B cell (primary cell): Measurements from ENCODE around the gene C1orf116. TPM values are rescaled to one million over a fixed set of nuclear protein-coding genes. Genes with fewer than 3 reads are reported as not detected.

Source experiments
- ATAC-seq: fragments of 200-7000 bp; cut with Tn5 transposase; one replicate; pipeline ENCODE4 v1.10.0; 2021; ENCODE audit warnings: low read depth, mild to moderate bottlenecking, moderate number of reproducible peaks, moderate library complexity
- CTCF ChIA-PET: fragments of 350-600 bp; sonication (Branson Sonifier 250); formaldehyde crosslinking; loops from one replicate; lab custom pipeline; 2021; ENCODE audit warnings: antibody characterized with exemption, inconsistent platforms; lab: Charles Lee
- POLR2A ChIA-PET: fragments of 350-600 bp; sonication (Branson Sonifier 250); formaldehyde crosslinking; loops from one replicate; lab custom pipeline; 2021; ENCODE audit warnings: antibody characterized with exemption; lab: Charles Lee
- DNase-seq: peaks from one replicate; pipeline ENCODE4 v3.0.0; 2013
- H2AFZ ChIP-seq: 2 replicates; pipeline ENCODE4 v1.6.1; 2012; ENCODE audit warnings: mild to moderate bottlenecking, low read depth, low read length; ENCODE audit not compliant: insufficient read depth, poor library complexity, severe bottlenecking
- H3K27ac ChIP-seq, 2 donors: 1 replicate in 1 of 2; 2 replicates in 1 of 2; pipeline ENCODE4 v1.5.1; 2012 to 2013; ENCODE audit warnings: low read length in 2 of 2, mild to moderate bottlenecking in 2 of 2, moderate library complexity in 1 of 2
- H3K27me3 ChIP-seq, 4 experiments: fragments of 200-600 bp in 1 of 4; sonication (generic) in 1 of 4; replicated peaks in 1 of 4; 1 replicate in 2 of 4; 2 replicates in 2 of 4; pipeline versions ENCODE4 v1.6.1 to v1.7.0; 2013 to 2016; ENCODE audit warnings: low read length in 3 of 4, mild to moderate bottlenecking in 2 of 4, mixed read lengths in 1 of 4, moderate library complexity in 1 of 4; ENCODE audit not compliant: insufficient read depth in 4 of 4, control insufficient read depth in 3 of 4; ENCODE audit errors: control extremely low read depth in 1 of 4
- H3K36me3 ChIP-seq, 2 experiments: replicated peaks in 1 of 2; 1 replicate in 1 of 2; 2 replicates in 1 of 2; pipeline versions ENCODE4 v1.6.1 to v1.7.1; 2013; ENCODE audit warnings: low read length in 1 of 2; ENCODE audit not compliant: insufficient read depth in 2 of 2, control insufficient read depth in 1 of 2; ENCODE audit errors: control extremely low read depth in 1 of 2, extremely low read depth in 1 of 2
- H3K4me1 ChIP-seq, 2 donors: fragments of 200-600 bp in 1 of 2; sonication (generic) in 1 of 2; 1 replicate in 1 of 2; 2 replicates in 1 of 2; pipeline versions ENCODE4 v1.5.1 to v1.6.1; 2013 to 2017; ENCODE audit warnings: low read length in 2 of 2; ENCODE audit not compliant: control insufficient read depth in 2 of 2, insufficient read depth in 2 of 2
- H3K4me2 ChIP-seq: replicated peaks from 2 replicates; pipeline ENCODE3; 2012; ENCODE audit warnings: mild to moderate bottlenecking, low read depth, low read length; ENCODE audit not compliant: poor library complexity, severe bottlenecking
- H3K4me3 ChIP-seq, 5 experiments: fragments of 200-600 bp in 1 of 5; sonication (generic) in 1 of 5; 1 replicate in 3 of 5; 2 replicates in 2 of 5; pipeline versions ENCODE4 v1.5.1 to v1.7.0; 2011 to 2016; ENCODE audit warnings: low read length in 4 of 5, mild to moderate bottlenecking in 4 of 5, low read depth in 2 of 5, control low read depth in 1 of 5, moderate library complexity in 1 of 5; ENCODE audit not compliant: insufficient read depth in 1 of 5; ENCODE audit errors: control extremely low read depth in 1 of 5, extremely low read depth in 1 of 5
- H3K79me2 ChIP-seq: fragments of 200-600 bp; sonication (generic); one replicate; pipeline ENCODE4 v1.6.0; 2016; ENCODE audit warnings: low read length; ENCODE audit not compliant: control insufficient read depth, insufficient read depth
- H3K9ac ChIP-seq: fragments of 200-600 bp; sonication (generic); 2 replicates; pipeline ENCODE4 v1.6.1; 2017; ENCODE audit warnings: mild to moderate bottlenecking, low read length, moderate library complexity
- H3K9me3 ChIP-seq, 3 donors: one replicate each; pipeline versions ENCODE4 v1.6.1 to v1.7.1; 2013; ENCODE audit warnings: low read length in 2 of 3; ENCODE audit not compliant: control insufficient read depth in 2 of 3, insufficient read depth in 1 of 3; ENCODE audit errors: control extremely low read depth in 1 of 3
- H4K20me1 ChIP-seq: 2 replicates; pipeline ENCODE4 v1.6.0; 2012; ENCODE audit warnings: mild to moderate bottlenecking, low read length; ENCODE audit not compliant: insufficient read depth, control insufficient read depth, poor library complexity, severe bottlenecking
- H3K27ac Mint-ChIP-seq: one replicate; pipeline ENCODE4 v1.8.0; 2021; ENCODE audit warnings: mixed read lengths
- H3K27me3 Mint-ChIP-seq: one replicate; pipeline ENCODE4 v1.8.0; 2021; ENCODE audit warnings: mixed read lengths
- H3K4me1 Mint-ChIP-seq: one replicate; pipeline ENCODE4 v1.8.0; 2021; ENCODE audit warnings: mixed read lengths
- H3K4me3 Mint-ChIP-seq: one replicate; pipeline ENCODE4 v1.8.0; 2021; ENCODE audit warnings: mixed read lengths
- H3K9me3 Mint-ChIP-seq: one replicate; pipeline ENCODE4 v1.8.0; 2022; ENCODE audit warnings: mixed read lengths; ENCODE audit not compliant: insufficient read depth
- CTCF ChIP-seq: fragments of 200-600 bp; IDR thresholded peaks from one replicate; pipeline ENCODE4 v1.8.0; 2022; ENCODE audit warnings: antibody characterized with exemption, mild to moderate bottlenecking
- EZH2 ChIP-seq: IDR thresholded peaks from 2 replicates; pipeline ENCODE4 v1.6.1; 2012; ENCODE audit warnings: borderline replicate concordance, low read depth, mild to moderate bottlenecking, moderate library complexity, low read length; ENCODE audit not compliant: insufficient read depth, poor library complexity, severe bottlenecking
- WGBS: methylation state at CpG from one replicate; pipeline ENCODE4 v1.1.5; 2013; ENCODE audit warnings: missing lambda C conversion rate; ENCODE audit not compliant: insufficient coverage; 5-methylcytosine and 5-hydroxymethylcytosine counted together
- intact Hi-C: fragments of 100-400 bp; cut with micrococcal nuclease; formaldehyde crosslinking; loops from one replicate; pipeline ENCODE4 v1.10.0; 2022
- polyA plus RNA-seq: library from polyadenylated mRNA; depleted of rRNA; stranded (reverse); fragments of >200 nt; gene quantifications from 2 replicates; pipeline ENCODE4 v1.2.3, GENCODE V29; 2012
- total RNA-seq, 2 donors: library from RNA; stranded (reverse); fragments of 120-200 nt in 1 of 2; gene quantifications; 1 replicate in 1 of 2; 2 replicates in 1 of 2; pipeline versions ENCODE4 v1.2.3 to v1.2.4, GENCODE V29; 2013 to 2022

C1orf116 gene
- total and polyA plus RNA-seq, 2 donors (not counting 1 experiment from before 2014, with no cell fraction given) = 0.09 TPM; not detected in 1

DNA sequence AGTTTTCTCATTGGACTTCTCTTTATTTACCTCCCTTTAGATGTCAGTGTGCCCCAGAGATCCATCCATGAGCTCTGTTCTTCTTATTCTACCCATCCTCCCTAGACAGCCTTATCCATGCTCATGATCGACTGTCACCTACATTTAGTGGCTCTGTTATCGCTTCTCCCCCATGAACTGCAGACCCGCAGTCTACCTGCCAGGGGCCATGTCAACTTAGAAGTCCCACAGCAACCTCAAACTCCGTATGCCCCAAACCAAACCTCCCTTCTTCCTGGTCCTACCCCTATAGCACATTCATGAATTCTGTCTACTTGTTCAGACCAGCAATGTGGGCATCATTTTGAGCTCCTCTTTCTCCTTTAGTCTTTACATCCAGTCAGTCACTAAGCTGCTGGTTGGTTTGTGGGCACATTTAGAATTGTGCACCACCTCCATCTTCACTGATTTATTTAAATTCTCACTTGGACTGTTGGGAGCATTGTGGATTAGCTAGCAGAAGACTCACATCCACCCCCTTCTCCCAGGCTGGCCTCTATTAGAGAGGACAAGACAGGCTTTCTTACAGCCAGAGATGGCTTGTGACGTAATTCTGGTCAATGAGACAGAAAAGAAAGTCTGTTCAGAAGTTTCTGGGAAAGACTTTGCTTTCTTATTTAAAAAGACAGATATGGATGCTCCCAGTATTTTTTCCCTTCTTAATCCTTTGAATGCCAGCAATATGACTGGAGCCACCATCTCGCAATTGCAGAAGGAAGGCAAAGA, 19.1 kb downstream of the C1orf116 start:
- Histone ChIP-seq H3K4me1 (no peaks in the 10 kb centered on the region), H3K9ac (no peak overlapping the region), H4K20me1 (no peaks in the 10 kb centered on the region), H3K36me3 (no peaks in the 10 kb centered on the region), H2AFZ (no peak overlapping the region), H3K27ac (no peak overlapping the region), H3K27me3 (peaks cover 0 to 15% (median 8%) of the 10 kb centered on the region in 4 experiments), H3K4me3 (no peak overlapping the region), H3K79me2 (no peaks in the 10 kb centered on the region), H3K4me2 (no peak overlapping the region), H3K9me3 (no peaks in the 10 kb centered on the region)
- TF ChIP-seq CTCF (no peak), EZH2 (no peak)
- CTCF ChIA-PET = interaction anchor here (3.1 kb wide), 1 partner anchor 10 kb away, joined by 21 read pairs; no protein-coding TSS in a partner anchor
- no peak overlapping the region for H3K4me3 Mint-ChIP-seq
- DNase-seq (no peak), ATAC-seq (no peak)
- no peak overlapping the region for H3K27ac Mint-ChIP-seq
- POLR2A ChIA-PET = no interaction called here
- H3K9me3 Mint-ChIP-seq = no peaks in the 10 kb centered on the region
- 81% methylated on average over 4 of the region's 6 CpGs for WGBS
- intact Hi-C loops = no loop called here
- H3K4me1 Mint-ChIP-seq = no peaks in the 10 kb centered on the region
- H3K27me3 Mint-ChIP-seq = peaks cover 58% of the 10 kb centered on the region

DNA sequence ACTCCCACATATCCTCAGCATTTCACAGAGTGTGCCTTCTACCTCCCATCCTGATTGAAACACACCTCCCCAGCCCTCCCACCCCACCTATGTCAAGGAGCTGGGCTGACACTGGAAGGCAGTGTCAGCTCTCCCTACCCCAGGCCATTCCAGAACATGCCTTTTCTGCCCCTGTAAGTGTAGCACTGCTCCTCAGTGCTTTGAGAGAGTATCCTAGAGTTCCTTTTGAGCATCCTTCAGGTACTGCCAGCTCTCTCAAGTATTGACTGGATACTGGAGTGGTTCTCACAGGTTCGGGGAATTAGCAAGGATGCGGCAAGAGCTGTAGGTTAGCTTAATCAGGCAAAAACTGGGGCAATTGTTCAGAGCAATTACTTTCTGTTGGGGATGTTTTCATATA, 21.8 kb downstream of the C1orf116 start:
- Mint-ChIP-seq H3K27me3 (peaks cover 52% of the 10 kb centered on the region), H3K27ac (no peak overlapping the region), H3K9me3 (no peaks in the 10 kb centered on the region), H3K4me1 (no peaks in the 10 kb centered on the region), H3K4me3 (no peak overlapping the region)
- H3K79me2 ChIP-seq = no peaks in the 10 kb centered on the region
- POLR2A ChIA-PET = no interaction called here
- H3K27me3 ChIP-seq = peaks cover 0 to 23% (median 8%) of the 10 kb centered on the region in 4 experiments
- CTCF ChIA-PET = interaction anchor here (1.3 kb wide), 1 partner anchor 98 kb away, joined by 3 read pairs; no protein-coding TSS in a partner anchor
- DNase-seq = no peak
- H3K9ac ChIP-seq = no peak overlapping the region
- H3K4me2 ChIP-seq = no peak overlapping the region
- H3K36me3 ChIP-seq = no peaks in the 10 kb centered on the region
- no peaks in the 10 kb centered on the region for H3K9me3 ChIP-seq
- intact Hi-C loops = no loop called here
- H3K4me3 ChIP-seq = no peak overlapping the region
- no peak for ATAC-seq
- no peak overlapping the region for H3K27ac ChIP-seq
- no peak overlapping the region for H2AFZ ChIP-seq
- H4K20me1 ChIP-seq = no peaks in the 10 kb centered on the region
- no peak for TF ChIP-seq CTCF
- TF ChIP-seq EZH2 = no peak
- WGBS = 94% methylated on average over 2 of the region's 2 CpGs
- no peaks in the 10 kb centered on the region for H3K4me1 ChIP-seq
